ENCODE data around the gene CC2D2A.

Gene CC2D2A

DNA sequence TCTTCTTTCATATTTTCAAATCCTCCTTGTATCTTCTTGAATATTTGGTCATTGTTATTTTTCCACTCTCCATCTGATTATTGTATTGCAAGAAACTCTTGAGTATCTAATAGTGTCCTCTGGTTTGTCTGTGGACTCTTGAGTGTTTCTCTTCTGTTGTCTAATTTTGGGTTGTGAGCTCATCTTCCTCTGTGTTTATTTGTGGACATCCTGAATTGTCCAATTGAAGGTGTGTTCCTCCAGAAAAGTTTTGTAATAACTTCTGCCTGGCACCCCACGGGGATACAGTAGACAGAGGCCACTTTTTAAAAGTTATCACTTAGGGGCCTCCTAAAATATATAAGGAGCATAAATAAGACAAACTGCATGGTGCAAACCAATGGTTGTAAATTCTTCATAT lies 3.1 kb upstream of the CC2D2A start:
- DNase-seq (ENCODE audit: low read depth in 2 of 2): no peak

DNA sequence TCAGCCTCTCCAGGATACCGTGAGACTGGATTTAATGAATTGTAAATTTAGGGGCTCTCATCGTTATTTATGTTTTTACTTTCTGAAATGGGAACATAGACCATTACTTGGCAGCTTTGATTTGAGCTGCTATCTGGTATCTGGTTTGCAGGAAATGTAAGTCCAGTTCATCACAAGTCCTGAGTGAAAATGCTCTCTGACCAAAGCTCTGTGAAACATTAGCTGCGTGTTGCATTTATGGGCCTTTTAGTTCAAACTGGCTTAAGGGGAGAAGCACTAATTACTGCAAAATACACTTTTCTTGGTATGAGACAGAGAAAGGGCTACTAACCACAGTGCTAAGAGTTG lies 420 bp downstream of the CC2D2A start:
- DNase-seq (ENCODE audit: low read depth in 2 of 2): no peak

DNA sequence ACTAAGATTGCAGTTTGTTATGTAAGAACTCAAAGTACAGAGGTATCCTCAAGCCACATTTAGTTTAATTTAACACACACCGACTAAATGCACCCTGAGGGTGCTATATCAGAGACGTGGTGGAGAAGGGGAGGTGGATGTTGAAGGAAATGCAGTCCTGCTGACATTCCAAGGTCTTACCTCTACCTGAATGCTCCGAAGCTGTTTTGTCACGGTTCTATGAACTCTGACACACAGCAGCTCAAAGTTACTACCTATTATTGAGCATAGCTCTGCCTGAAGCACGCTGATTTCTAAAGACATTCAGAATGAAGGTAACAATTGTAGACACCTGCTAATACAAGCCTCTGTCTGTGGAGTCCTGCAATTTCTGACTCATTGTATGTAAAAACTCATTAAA lies 6.7 kb downstream of the CC2D2A start:
- no peak for DNase-seq (ENCODE audit: low read depth in 2 of 2)

DNA sequence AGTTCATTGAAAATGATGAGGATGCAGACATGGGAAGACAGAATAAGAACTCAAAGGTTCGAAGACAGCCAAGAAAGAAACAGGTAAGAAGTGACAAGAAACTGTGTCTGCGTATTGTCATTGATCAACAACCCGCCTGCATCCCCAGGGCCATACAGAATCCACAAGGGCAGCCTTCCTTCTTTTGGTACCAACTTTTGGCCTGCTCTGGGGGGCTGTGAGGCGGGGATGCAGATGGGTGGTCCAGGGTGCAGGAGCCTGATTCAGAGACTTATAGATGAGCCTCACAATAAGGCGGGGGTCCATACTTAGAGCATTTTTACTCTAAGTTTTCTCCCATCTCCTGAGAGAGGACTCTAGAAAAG lies 9.0 kb downstream of the CC2D2A start:
- no peak for DNase-seq (ENCODE audit: low read depth in 2 of 2)

DNA sequence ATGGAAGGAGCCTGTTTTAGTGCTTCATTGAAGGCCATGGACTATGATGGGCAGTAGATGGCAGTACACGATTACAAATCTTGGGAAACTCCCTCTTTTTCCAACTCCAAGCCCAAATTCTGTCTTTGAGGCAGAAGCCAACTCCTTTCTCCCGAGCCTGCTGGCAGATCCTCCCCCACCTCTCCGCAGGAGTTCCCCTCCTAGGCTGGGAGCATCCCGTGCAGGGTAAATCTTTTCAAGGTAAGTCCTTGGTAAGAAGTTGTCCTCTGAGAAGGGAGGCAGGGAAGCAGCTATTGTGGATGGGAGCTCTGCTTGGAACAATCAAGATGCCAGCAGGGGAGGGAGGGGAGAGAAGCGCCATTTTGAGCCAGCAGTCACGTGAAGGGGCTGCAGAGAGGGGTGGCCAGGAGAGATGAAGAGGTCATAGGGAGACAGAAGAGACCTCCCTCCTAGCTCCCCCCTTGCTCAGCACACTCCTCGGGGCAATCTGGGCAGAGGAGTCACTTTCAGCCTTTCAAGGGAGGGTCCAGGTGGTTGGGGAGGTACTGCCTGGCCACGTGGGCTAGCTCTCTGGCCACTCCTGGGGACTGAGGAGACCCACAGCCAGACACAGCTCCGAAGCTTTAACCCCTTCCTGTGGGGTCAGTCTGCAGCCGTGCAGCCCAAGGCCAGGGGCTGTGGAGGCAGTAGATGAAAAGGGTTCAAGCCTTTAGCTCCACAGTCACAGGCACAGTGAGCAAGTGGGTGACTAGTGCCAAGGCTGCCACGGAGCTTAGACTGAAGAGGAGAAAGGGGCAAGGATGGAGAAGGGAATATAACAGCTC lies 9.6 kb downstream of the CC2D2A start:
- no peak for DNase-seq (ENCODE audit: low read depth in 2 of 2)

DNA sequence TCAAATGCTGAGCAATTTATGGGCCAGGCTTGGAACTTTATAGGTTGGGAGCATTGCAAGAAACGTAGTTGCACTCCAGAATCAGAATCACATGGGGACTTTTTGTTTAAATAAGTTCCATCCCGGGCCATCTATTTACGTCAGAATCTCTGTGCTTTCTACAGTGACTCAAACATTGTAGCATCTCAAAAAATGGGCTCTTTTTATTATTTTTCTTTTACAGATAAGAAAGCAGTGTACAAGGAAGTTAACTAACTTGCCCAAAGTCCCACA lies 10.2 kb downstream of the CC2D2A start:
- no peak for DNase-seq (ENCODE audit: low read depth in 2 of 2)

DNA sequence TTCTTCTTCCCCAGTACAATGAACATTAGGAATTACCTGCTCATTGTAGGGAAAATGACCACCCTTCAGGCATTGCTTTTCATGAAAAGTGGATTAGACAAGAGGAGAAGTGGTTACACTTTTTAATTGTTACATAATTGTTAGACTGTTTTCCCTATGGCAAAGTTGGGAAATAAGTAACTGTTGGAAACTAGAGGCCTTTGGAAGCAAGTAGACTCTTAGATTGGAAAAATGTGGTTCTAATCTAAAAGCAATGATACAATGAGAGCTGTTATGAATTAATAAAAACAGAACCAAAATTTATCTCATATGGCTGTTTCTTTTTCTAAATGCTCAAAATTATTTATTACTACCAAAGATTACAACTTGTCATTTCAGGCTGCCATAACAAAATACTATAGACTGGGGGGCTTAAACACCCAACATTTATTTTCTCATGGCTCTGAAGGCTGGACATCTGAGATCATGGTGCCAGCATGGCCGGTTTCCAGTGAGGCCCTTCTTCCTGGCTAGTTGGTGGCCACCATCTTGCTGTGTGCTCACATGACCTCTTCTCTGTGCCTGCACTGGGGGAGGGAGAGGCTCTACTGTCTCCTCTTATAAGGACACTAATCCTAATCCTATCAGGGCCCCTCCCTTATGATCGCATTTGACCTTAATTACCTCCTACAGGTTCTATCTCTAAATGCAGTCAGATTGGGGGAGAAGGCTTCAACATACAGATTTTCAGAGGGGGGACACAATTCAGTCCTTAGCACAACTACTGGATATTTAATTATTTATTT lies 12.5 kb downstream of the CC2D2A start:
- DNase-seq (ENCODE audit: low read depth in 2 of 2): no peak

DNA sequence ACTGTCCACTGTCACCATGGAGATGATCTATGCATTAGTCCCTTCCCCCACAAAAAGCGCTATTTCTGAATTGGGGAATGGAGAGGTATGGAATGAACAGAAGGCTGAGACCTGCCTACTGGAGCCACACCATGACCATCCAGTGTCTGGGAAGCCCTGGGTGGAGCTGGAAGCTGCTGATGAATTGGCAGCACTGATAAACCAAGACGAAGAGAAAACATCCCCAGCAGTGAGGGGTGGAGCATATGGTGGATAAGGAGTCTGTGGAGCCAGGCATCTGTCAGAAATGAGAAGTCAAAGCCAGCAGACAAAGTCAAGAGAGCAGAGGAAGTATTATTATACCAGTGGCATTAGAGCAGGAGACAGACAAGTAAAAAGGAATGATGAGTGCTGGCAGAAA lies 13.2 kb downstream of the CC2D2A start:
- no peak for DNase-seq (ENCODE audit: low read depth in 2 of 2)

DNA sequence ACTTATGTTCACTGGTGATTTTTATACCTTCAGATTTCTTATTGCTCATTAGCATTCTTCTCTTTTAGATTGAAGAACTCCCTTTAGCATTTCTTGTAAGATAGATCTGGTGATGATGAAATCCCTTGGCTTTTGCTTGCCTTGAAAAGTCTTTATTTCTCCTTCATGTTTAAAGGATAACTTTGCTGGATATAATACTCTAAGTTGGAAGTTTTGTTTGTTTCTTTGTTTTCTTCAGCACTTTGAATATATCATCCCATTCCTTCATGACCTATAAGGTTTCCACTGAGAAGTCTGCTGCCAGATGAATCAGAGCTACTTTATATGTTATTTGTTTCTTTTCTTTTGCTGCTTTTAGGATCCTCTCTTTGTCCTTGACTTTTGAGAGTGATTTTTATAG lies 18.5 kb downstream of the CC2D2A start:
- DNase-seq (ENCODE audit: low read depth in 2 of 2): no peak

DNA sequence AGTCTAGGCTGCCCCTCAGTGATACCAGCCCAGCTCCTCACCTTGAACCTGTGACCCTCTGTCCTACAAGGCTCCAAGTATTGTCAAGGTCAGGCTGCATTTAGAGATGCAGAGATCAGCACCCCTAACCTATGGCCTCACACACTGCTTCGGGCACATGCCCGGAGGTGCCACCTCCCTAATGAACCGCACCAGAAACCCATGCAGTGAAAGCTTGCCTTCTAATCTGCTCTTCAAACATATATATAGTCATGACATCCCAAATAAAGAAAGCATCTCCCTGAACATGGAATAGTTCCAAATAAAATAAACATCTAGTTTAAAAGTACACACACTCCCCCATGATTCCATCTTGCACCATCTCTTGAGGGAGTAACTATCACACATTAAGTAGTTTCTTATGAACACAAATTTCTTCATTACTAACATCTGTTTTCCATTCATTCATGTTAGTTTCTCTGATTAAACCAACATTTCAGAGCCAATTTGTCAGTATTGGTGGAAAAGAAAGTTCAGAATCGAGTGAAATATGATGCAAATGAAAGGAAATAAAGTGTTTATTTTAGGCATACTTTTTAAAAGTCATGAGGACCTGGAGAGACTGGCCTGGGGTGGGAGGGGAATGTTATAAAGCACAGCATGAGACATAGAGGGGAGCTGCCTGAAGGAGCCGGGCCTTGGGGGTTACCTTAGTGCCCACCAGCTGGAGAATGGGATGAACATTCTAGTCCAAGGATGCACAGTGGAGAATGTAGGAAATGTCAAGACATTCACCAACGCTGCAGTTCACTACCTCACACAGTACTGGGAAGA lies 19.2 kb downstream of the CC2D2A start:
- no peak for DNase-seq (ENCODE audit: low read depth in 2 of 2)

DNA sequence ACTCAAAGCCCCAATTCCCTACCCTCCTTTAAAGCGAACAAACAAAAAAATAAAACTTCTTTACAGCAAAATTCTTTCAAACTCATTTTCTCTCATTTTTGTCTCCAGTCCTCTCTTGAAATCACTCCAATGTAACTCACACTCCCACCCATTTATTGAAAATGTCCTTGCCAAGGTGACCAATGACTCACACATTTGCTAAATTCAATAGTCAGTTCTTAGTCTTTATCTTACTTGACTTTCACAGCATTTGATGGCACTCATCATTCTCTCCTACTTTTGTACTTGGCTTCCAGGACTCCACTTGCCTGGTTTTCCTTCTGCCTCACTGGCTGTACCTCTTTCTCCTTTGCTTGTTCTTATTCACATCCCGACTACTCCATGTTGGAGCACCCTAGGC lies 19.9 kb downstream of the CC2D2A start:
- DNase-seq (ENCODE audit: low read depth in 2 of 2): no peak

DNA sequence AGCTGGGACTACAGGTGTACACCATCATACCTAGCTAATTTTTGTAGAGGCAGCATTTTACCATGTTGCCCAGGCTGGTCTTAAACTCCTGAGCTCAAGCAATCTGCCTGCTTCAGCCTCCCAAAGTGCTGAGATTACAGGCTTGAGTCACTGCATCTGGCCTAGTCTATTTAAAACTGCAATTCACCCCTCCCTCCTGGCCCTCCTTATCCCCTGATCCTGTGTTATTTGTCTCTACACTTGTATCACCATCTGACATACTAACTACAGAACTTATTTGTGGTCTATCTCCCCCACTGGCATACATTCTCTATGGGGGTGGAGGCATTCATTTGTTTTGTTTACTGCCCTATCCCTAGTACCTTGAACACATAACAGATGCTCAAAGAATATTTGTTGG lies 23.7 kb downstream of the CC2D2A start:
- DNase-seq (ENCODE audit: low read depth in 2 of 2): no peak

DNA sequence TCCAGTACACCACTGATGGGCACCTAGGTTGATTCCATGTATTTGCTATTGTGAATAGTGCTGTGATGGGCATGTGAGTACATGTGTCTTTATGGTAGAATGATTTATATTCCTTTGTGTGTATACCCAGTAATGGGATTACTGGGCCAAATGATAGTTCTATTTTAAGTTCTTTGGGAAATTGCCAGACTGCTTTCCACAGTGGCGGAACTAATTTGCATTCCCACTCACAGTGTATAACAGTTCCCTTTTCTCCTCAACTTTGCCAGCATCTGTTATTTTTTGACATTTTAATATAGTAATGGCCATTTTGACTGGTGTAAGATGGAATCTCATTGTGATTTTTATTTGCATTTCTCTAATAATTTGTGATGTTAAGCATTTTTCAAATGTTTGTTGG lies 25.9 kb downstream of the CC2D2A start:
- no peak for DNase-seq (ENCODE audit: low read depth in 2 of 2)

DNA sequence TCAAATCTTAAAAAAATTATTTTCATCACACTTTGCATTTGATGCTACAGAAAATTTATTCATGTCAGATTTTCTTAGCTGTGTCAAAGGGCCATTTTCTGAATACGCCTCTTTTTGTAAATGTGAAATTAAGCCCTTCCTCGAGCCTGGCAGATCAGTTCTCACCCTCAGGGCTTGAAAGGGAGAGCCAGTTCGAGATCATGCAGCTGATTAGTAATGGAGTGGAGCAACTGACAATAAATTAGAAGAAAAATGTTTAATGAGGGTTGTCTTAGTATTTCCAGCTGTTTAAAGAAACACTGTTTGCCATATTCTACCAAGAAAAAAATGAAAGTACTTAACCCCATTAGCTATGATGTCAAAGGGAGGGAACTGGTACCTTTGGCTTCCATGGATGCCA lies 28.7 kb downstream of the CC2D2A start:
- no peak for DNase-seq (ENCODE audit: low read depth in 2 of 2)

DNA sequence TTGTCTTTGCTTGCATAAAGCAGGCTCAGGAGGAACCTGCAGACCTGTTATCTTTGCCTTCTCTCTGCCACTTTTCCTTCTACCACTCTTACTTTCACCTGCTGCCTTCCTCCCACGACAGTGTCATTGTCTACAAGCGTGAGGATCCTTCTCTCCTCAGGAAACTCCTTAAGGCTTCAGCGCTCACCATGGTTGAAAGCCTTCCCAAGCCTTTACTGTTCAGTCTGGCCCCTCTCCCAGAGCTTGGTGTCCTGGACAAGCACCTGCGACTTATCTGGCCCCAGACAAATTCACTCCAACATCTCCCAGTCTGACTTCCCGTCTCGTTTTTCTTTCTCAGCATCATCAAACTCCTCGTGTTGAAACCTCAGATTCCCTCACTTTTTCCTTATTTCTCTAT lies 31.0 kb downstream of the CC2D2A start:
- DNase-seq (ENCODE audit: low read depth in 2 of 2): no peak

DNA sequence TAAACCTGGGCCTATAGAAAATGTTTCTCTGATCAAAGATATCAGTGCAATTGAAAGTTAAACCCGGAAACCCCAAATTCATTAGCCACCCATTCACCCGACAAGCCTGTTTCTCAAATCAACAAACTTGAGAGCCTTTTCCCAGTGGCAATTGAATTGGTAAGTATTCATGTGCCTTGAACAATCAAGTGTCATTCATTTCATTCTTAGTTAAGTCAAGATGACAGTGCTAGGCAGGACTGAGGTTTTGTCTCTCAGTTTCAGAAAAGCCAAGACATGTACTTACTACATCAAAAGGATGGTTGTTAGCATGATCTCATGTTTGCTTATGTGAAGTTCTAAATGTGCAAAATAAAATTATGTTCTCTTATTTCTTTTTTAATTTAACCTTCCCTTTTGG lies 32.3 kb downstream of the CC2D2A start:
- no peak for DNase-seq (ENCODE audit: low read depth in 2 of 2)

DNA sequence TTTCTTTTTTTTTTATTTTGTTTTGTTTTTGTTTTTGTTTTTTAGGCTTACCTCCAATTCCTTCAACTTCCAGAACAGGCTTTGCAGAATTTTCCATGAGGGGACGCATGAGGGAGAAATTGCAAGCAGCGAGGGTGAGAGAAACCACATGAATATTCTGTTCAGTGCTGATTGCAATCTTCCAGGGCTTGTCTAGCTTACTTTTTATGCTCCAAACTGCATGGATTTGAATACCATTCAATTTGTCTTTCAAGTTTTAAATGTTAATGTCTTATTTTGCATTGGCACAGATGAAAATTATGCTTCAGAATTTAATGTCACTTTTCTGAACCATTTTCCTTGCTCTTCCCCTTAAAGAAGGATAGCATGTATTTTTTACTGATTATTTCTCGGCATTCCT lies 32.7 kb downstream of the CC2D2A start:
- no peak for DNase-seq (ENCODE audit: low read depth in 2 of 2)

DNA sequence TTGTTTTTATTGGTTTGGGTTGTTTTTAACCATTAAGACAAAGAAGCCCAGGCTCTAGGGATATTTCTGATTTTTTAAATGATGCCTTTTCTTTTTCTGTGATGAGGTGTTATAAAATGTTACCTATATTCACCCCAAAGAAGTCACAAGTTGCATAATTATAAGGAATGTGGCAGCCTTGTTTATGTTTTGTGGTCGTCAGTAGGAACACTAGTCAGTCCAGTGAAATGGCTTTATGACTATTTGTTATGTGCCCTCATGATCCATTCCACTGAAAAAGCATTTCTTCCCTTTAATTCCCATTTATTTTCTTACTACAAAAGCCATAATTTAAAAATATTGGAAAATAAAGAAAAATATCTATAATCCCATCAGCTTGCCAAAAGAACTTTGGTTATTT lies 34.4 kb downstream of the CC2D2A start:
- no peak for DNase-seq (ENCODE audit: low read depth in 2 of 2)

DNA sequence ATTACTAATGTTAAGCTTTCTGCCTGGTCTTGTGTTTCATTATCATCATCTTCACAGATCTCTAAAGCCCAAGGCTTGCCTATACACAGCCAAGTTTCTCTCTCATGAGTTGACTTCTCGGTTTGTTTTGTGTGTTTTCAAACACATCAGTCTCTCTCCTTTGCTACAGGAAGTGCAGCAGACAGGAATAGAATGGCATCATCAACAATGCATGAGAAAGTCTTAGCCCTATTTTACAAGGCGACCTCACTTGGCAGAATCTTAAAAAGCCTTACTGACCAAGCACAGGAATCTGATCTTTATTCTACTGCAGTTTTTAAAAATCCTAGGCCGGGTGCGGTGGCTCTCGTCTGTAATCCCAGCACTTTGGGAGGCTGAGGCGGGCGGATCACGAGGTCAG lies 36.8 kb downstream of the CC2D2A start:
- DNase-seq (ENCODE audit: low read depth in 2 of 2): no peak

DNA sequence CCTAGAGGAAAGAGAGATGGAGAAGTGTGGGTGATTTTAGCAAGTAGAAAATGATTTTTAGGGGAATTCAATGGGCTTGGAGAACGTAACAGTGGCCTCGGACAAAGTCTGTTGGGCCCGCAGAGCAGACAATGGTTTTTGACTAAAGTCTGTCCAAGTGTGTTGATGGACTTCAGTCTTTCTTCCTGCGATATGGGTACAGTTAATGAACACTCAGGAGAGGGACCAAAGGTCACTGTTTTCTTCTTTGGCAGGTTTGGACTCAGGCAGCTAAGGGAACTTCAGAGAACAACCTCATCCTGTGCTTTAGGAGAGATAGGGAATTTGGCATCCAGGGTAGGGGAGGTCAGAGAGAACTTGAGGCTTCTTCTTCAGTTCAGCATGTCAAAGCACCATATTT lies 38.0 kb downstream of the CC2D2A start:
- no peak for DNase-seq (ENCODE audit: low read depth in 2 of 2)

DNA sequence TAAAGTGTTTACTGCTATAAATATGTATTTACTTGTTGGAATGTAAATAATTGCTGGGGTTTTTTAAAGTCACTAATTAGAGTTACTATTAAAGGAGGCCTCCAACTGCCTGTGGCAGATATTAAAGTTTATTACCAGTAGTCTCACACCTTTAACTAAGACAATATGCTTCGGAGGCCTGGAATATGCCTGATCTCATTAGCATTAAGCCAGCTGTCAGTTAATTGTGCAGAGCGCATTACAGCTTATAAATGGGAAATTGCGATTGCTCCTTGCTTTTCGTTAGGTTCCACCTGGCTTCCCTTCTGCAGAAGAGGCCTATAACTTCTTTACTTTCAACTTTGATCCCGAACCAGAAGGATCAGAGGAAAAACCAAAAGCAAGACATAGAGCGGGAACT lies 41.3 kb downstream of the CC2D2A start:
- no peak for DNase-seq (ENCODE audit: low read depth in 2 of 2)

DNA sequence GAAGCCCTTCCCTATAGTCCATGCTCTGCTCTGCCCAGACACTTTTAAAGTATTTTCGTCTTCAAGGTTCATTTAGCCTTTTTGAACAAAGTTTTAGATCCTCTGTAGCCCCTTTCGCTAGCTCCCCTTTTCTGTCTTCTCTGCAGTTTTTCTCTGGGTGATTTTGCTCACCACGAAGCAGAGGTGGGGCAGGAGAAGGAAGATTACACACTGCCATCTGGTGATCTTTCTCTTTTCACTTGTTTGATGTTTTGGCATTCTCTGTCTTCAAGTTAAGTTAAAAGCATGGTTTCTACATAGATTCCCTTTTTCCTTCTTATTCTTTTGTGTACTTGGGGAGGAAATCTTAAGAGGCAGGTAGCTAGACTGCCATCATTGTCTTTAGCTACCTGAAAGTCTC lies 43.9 kb downstream of the CC2D2A start:
- no peak for DNase-seq (ENCODE audit: low read depth in 2 of 2)

DNA sequence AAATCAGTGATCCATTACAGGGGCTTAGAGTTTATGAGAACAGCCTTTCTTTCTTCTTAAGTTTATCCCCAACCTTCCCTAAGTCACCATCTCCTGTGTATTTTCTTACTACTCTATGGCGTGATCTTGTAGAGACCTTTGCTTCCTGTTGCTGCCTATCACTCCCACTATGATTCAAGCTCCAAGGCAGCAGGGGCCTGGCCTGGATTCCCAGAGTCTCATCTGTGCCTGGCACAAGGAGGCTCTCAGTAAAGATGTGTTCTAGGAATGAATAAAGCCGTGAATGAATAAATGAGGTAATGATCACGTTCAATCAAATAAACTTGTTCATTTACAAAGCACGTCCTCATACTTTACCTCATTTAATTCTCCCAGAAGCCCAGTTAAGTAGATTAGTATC lies 45.4 kb downstream of the CC2D2A start:
- DNase-seq (ENCODE audit: low read depth in 2 of 2): no peak

All from activated CD8-positive, alpha-beta memory T cell treated with anti-CD3 and anti-CD28 coated beads for 4 hours (primary cell).